IPS-18a (cell line): ENCODE data around the gene TOX4.
"Not testable (repeated sequence)": the region's sequence is repeated elsewhere in the genome, so short reads cannot be mapped to it uniquely, and the experiment has no call there.

Experiments
- H3K27ac ChIP-seq: one replicate; pipeline ENCODE4 v1.5.1; 2013; ENCODE audit warnings: low read length
- H3K27me3 ChIP-seq: one replicate; pipeline ENCODE4 v1.6.1; 2013; ENCODE audit warnings: mild to moderate bottlenecking, low read length; ENCODE audit not compliant: control insufficient read depth, insufficient read depth
- H3K36me3 ChIP-seq: one replicate; pipeline ENCODE4 v1.6.1; 2013; ENCODE audit warnings: low read depth, low read length; ENCODE audit not compliant: control insufficient read depth
- H3K4me1 ChIP-seq: one replicate; pipeline ENCODE4 v1.6.1; 2013; ENCODE audit warnings: low read depth, low read length; ENCODE audit not compliant: control insufficient read depth
- H3K4me3 ChIP-seq: one replicate; pipeline ENCODE4 v1.5.1; 2013; ENCODE audit warnings: low read length
- H3K9ac ChIP-seq: one replicate; pipeline ENCODE4 v1.6.1; 2013; ENCODE audit warnings: mild to moderate bottlenecking, low read length, moderate library complexity
- H3K9me3 ChIP-seq: one replicate; pipeline ENCODE4 v1.6.1; 2013; ENCODE audit warnings: low read depth, low read length; ENCODE audit not compliant: control insufficient read depth

The TOX4 gene

GRCh38 chr14:21541413-21542074 is 64.5 kb downstream of the TOX4 start:
- peak overlapping the region; percentile 2 for H3K27ac ChIP-seq
- H3K9me3 ChIP-seq, result no peaks in the 10 kb centered on the region
- peaks cover 43% of the 10 kb centered on the region for H3K4me1 ChIP-seq
- no peaks in the 10 kb centered on the region for H3K27me3 ChIP-seq
- H3K36me3 ChIP-seq, result no peaks in the 10 kb centered on the region
- H3K9ac ChIP-seq, result no peak overlapping the region
- no peak overlapping the region for H3K4me3 ChIP-seq

- Histone ChIP-seq H3K4me1 (peaks cover 34% of the 10 kb centered on the region), H3K27ac (peak overlapping the region; percentile 86), H3K36me3 (no peaks in the 10 kb centered on the region), H3K9me3 (no peaks in the 10 kb centered on the region), H3K9ac (peak overlapping the region; percentile 55), H3K4me3 (peak overlapping the region; percentile 52), H3K27me3 (no peaks in the 10 kb centered on the region)
Observed at GRCh38 chr14:21543521-21543960, 66.5 kb downstream of the TOX4 start.

GRCh38 chr14:21543963-21544362 is 67.0 kb downstream of the TOX4 start:
- Histone ChIP-seq H3K9me3 (no peaks in the 10 kb centered on the region), H3K4me1 (peaks cover 30% of the 10 kb centered on the region), H3K4me3 (peak overlapping the region; percentile 52), H3K27me3 (no peaks in the 10 kb centered on the region), H3K27ac (peak overlapping the region; percentile 86), H3K36me3 (no peaks in the 10 kb centered on the region), H3K9ac (peak overlapping the region; percentile 55)

- H3K27me3 ChIP-seq, H3K27ac ChIP-seq, H3K9me3 ChIP-seq, H3K4me3 ChIP-seq, H3K9ac ChIP-seq, H3K36me3 ChIP-seq: not testable (repeated sequence)
- H3K4me1 ChIP-seq, result peaks cover 24% of the 10 kb centered on the region
Observed at GRCh38 chr14:21544588-21544987, 67.6 kb downstream of the TOX4 start.
